OCI-LY7 (cell line): ENCODE results near the gene TNFRSF1B. TPM values are rescaled to one million over a fixed set of nuclear protein-coding genes. Genes with fewer than 3 reads are reported as not detected.

ENCODE experiments used
- BruUV-seq: library from RNA; stranded (reverse); fragments of 400-500 nt; replicated peaks from 2 replicates; lab custom pipeline; 2021; lab: Mats Ljungman, UMichigan
- CTCF ChIA-PET: fragments of 300-600 bp; sonication (Branson Sonifier 250); formaldehyde crosslinking; loops from one replicate; lab custom pipeline; 2022; ENCODE audit warnings: antibody characterized with exemption; ENCODE audit not compliant: unreplicated experiment; lab: Charles Lee
- POLR2A ChIA-PET: fragments of 300-600 bp; sonication (Branson Sonifier 250); formaldehyde crosslinking; loops from one replicate; lab custom pipeline; 2022; ENCODE audit warnings: antibody characterized with exemption; lab: Charles Lee
- DNase-seq: peaks from one replicate; pipeline ENCODE4 v3.0.0-alpha.2; 2015; ENCODE audit warnings: low spot score
- H2AFZ ChIP-seq: fragments of 200-600 bp; sonication (generic), shearing (Covaris generic); 2 replicates; pipeline ENCODE4 v1.6.1; 2014; ENCODE audit warnings: mild to moderate bottlenecking, antibody characterized with exemption, low read length, moderate library complexity
- H3K27ac ChIP-seq: fragments of 200-600 bp; sonication (generic); 2 replicates; pipeline ENCODE4 v1.5.1; 2014; ENCODE audit warnings: mixed run types, low read depth, mild to moderate bottlenecking, moderate library complexity, low read length, inconsistent platforms; ENCODE audit not compliant: poor library complexity, severe bottlenecking
- H3K36me3 ChIP-seq: fragments of 200-600 bp; sonication (generic); 2 replicates; pipeline ENCODE4 v1.6.1; 2014; ENCODE audit warnings: mild to moderate bottlenecking, antibody characterized with exemption, low read length, moderate library complexity, mixed read lengths; ENCODE audit not compliant: insufficient read depth
- H3K4me1 ChIP-seq: fragments of 200-600 bp; sonication (generic); 2 replicates; pipeline ENCODE4 v1.5.1; 2014; ENCODE audit warnings: mild to moderate bottlenecking, low read length; ENCODE audit not compliant: insufficient read depth, poor library complexity, severe bottlenecking
- H3K4me2 ChIP-seq: fragments of 200-600 bp; sonication (generic); 2 replicates; pipeline ENCODE4 v1.6.1; 2014; ENCODE audit warnings: mild to moderate bottlenecking, low read length
- H3K4me3 ChIP-seq: fragments of 200-600 bp; sonication (generic); 2 replicates; pipeline ENCODE4 v1.5.1; 2014; ENCODE audit warnings: mild to moderate bottlenecking, low read depth, low read length; ENCODE audit not compliant: poor library complexity, severe bottlenecking
- H3K79me2 ChIP-seq: fragments of 200-600 bp; sonication (generic); 2 replicates; pipeline ENCODE4 v1.6.1; 2016; ENCODE audit warnings: low read depth, mild to moderate bottlenecking, low read length, moderate library complexity, mixed read lengths; ENCODE audit not compliant: insufficient read depth
- H3K9me2 ChIP-seq: fragments of 200-600 bp; sonication (generic); 2 replicates; pipeline ENCODE4 v1.6.1; 2016; ENCODE audit warnings: mild to moderate bottlenecking, low read length, mixed read lengths; ENCODE audit not compliant: insufficient read depth
- H3K9me3 ChIP-seq: fragments of 200-600 bp; sonication (generic); 2 replicates; pipeline ENCODE4 v1.6.1; 2014; ENCODE audit warnings: mild to moderate bottlenecking, mixed run types, low read length, mixed read lengths
- H4K20me1 ChIP-seq: fragments of 200-600 bp; sonication (generic); 2 replicates; pipeline ENCODE4 v1.6.1; 2014; ENCODE audit warnings: mild to moderate bottlenecking, antibody characterized with exemption, low read length, moderate library complexity, mixed read lengths; ENCODE audit not compliant: insufficient read depth
- CTCF ChIP-seq: fragments of 200-600 bp; sonication (generic); conservative IDR thresholded peaks from 2 replicates; pipeline ENCODE4 v1.5.1; 2014; ENCODE audit warnings: mild to moderate bottlenecking, antibody characterized with exemption, low read length, moderate library complexity, mixed read lengths
- EZH2phosphoT487 ChIP-seq: fragments of 200-600 bp; sonication (generic); IDR thresholded peaks from 2 replicates; pipeline ENCODE4 v1.6.1; 2018; ENCODE audit warnings: low read depth, borderline replicate concordance, mild to moderate bottlenecking, mixed run types, antibody characterized with exemption, low read length, moderate library complexity, mixed read lengths
- intact Hi-C: fragments of 100-400 bp; cut with micrococcal nuclease; formaldehyde crosslinking; loops from one replicate; pipeline ENCODE4 v1.10.0; 2022; ENCODE audit not compliant: unreplicated experiment
- total RNA-seq, 2 experiments: library from RNA; depleted of rRNA in 1 of 2; stranded (reverse); fragments of >200 nt in 1 of 2; shearing (Covaris generic) in 1 of 2; gene quantifications; 2 replicates each; pipeline ENCODE4 v1.2.3, GENCODE V29; 2014 to 2022

Gene TNFRSF1B
- total RNA-seq, 2 experiments from 2014 or later: not detected

GRCh38 chr1:12181568-12181967 is 14.8 kb downstream of the TNFRSF1B start:
- no TSS peak for BruUV-seq
- no peak overlapping the region for H3K4me3 ChIP-seq
- no peak for DNase-seq
- no peak overlapping the region for H2AFZ ChIP-seq
- no peaks in the 10 kb centered on the region for H3K9me3 ChIP-seq
- no peak overlapping the region for H3K27ac ChIP-seq
- ChIA-PET CTCF (no interaction called here), POLR2A (interaction anchor here (0.5 kb wide), 1 partner anchor 532 kb away, joined by 4 read pairs; no protein-coding TSS in a partner anchor)
- no peaks in the 10 kb centered on the region for H3K9me2 ChIP-seq
- H3K79me2 ChIP-seq: no peaks in the 10 kb centered on the region
- no peak overlapping the region for H3K4me2 ChIP-seq
- TF ChIP-seq CTCF: no peak
- TF ChIP-seq EZH2phosphoT487: no peak
- H3K36me3 ChIP-seq: no peaks in the 10 kb centered on the region
- no peaks in the 10 kb centered on the region for H4K20me1 ChIP-seq
- peaks cover 8% of the 10 kb centered on the region for H3K4me1 ChIP-seq
- intact Hi-C loops: no loop called here

- DNase-seq: no peak
- no TSS peak for BruUV-seq
- Histone ChIP-seq H3K4me1 (peaks cover 8% of the 10 kb centered on the region), H3K79me2 (no peaks in the 10 kb centered on the region), H3K36me3 (no peaks in the 10 kb centered on the region), H3K4me3 (no peak overlapping the region), H3K9me3 (no peaks in the 10 kb centered on the region), H4K20me1 (no peaks in the 10 kb centered on the region), H3K27ac (no peak overlapping the region), H3K4me2 (no peak overlapping the region), H3K9me2 (no peaks in the 10 kb centered on the region), H2AFZ (no peak overlapping the region)
- intact Hi-C loops: no loop called here
- ChIA-PET CTCF (interaction anchor here (0.5 kb wide), 1 partner anchor 15 kb away, joined by 7 read pairs; no protein-coding TSS in a partner anchor), POLR2A (interaction anchor here (1.2 kb wide), 2 partner anchors 11 to 21 kb away, joined by 3 to 4 read pairs; no protein-coding TSS in a partner anchor)
- no peak for TF ChIP-seq CTCF
- no peak for TF ChIP-seq EZH2phosphoT487
These were observed 15.7 kb downstream of the TNFRSF1B start for GRCh38 chr1:12182410-12182984.
